ENCODE results near the gene TEX2.

TEX2 gene

DNA sequence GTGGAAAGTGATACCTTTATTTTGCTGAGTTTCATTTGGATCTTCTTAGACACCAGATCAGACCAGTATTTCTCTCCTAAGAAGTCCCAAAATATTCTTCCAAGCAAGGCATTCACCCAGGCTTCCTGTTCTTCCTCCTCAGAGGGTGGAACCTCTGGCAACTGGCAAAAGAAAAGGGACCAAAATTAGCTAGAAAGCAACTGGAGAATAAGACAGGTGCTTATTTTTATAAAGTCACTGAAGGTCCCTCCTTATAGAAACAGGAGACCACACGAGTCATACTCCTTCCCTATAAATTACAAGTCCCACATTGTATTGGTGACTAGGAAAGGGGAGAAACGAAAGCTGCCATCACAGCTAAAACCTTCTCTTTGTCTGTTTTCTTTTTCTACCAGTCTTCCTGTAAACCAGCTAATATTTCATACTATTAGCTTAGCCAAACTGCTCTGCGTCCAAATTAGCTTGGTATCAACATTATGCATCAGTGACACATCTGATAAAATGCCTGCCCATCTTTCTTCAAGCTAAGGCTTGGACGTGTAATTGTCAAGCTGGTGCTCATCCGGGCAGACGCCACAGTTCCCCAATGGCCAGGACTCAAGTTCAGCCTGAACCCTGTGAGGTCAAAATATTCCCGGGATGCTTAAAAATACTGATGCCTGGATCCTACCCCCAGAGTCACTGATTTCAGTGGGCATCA is 85.6 kb downstream of the TEX2 start:
- no peak for DNase-seq (ENCODE audit: low read depth)
- TF ChIP-seq, protein P1, sequence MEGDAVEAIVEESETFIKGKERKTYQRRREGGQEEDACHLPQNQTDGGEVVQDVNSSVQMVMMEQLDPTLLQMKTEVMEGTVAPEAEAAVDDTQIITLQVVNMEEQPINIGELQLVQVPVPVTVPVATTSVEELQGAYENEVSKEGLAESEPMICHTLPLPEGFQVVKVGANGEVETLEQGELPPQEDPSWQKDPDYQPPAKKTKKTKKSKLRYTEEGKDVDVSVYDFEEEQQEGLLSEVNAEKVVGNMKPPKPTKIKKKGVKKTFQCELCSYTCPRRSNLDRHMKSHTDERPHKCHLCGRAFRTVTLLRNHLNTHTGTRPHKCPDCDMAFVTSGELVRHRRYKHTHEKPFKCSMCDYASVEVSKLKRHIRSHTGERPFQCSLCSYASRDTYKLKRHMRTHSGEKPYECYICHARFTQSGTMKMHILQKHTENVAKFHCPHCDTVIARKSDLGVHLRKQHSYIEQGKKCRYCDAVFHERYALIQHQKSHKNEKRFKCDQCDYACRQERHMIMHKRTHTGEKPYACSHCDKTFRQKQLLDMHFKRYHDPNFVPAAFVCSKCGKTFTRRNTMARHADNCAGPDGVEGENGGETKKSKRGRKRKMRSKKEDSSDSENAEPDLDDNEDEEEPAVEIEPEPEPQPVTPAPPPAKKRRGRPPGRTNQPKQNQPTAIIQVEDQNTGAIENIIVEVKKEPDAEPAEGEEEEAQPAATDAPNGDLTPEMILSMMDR (conservative IDR thresholded peaks at IDR 0.05; ENCODE audit: control insufficient read depth, insufficient read depth, low read depth, low read length), result no peak
- no peak overlapping the region for H3K4me3 ChIP-seq (ENCODE audit: control insufficient read depth, low read depth, low read length)

DNA sequence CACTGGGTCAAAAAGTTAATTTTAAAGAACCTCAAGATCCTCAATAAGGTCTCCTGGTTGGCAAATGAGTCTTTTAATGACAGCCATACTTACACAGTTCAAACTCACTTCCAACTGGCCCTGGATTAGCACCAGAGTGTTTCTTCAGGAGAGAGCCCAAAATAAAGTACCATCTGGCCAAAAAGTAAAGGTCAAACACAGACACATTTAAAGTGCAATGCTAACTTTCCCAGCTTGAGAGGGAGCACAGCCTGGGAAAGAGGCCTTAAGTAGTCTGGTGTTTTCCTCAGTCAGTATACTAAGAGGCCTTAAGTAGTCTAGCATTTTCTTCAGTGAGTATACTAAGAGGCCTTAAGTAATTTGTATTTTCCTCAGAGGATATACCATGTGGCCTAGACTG is 86.5 kb downstream of the TEX2 start:
- H3K4me3 ChIP-seq (ENCODE audit: control insufficient read depth, low read depth, low read length), result no peak overlapping the region
- TF ChIP-seq, protein P1 (conservative IDR thresholded peaks at IDR 0.05; ENCODE audit: control insufficient read depth, insufficient read depth, low read depth, low read length), result no peak
- DNase-seq (ENCODE audit: low read depth), result no peak

DNA sequence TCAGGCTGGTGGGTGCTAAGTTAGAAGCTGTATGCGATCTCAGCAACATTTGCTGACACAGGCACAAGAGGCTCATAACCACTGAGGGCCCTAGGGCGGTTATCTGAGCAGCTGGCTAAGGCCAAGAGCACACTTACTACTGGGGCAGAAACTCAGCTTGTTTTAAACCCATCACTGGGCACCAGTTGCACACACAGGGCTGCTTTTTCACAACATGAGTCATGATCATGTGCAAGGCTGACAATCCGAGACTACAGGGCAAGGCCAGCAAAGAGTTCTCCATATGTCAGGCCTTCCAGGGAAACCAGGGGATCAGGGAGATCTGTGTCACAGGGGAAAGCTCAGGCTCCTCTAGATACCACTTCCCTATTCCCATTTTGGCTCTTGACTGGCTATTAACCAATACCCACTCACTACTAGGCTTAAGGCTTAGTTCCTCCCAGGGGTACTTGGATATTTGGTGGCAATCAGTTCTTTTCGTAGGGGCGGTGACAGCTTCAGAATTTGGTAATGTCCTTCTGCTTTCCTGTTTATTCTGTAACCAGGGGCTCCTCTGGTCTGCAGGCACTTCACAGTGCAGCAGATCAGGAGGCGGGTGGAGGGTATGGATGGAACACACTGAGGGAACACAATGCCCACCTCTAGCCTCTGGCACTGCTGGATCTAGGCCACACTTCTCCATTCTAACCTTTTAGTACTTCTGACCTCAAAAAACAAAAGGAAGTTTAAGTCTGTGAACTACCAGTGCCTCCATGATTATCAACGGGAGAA is 88.2 kb downstream of the TEX2 start:
- DNase-seq (ENCODE audit: low read depth), result peak; percentile 86
- H3K4me3 ChIP-seq (ENCODE audit: control insufficient read depth, low read depth, low read length), result no peak overlapping the region
- TF ChIP-seq, protein P1 (conservative IDR thresholded peaks at IDR 0.05; ENCODE audit: control insufficient read depth, insufficient read depth, low read depth, low read length), result no peak

DNA sequence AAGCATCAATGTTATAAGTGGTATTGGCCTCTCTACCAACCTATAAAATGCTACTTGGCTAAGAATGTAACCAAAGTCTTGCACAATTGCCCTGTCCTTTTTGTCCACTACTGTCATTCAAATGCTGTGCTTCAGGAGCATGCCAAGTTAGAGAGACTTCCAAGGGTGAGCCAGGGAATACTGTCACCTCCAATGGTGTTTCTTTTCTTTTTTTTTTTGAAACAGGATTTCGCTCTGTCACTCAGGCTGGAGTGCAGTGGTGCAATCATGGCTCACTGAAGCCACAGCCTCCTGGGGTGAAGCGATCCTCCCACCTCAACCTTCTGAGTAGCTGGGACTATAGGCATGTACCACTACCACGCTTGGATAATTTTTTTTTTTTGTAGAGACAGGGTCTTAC is 89.4 kb downstream of the TEX2 start:
- TF ChIP-seq, protein P1 (conservative IDR thresholded peaks at IDR 0.05; ENCODE audit: control insufficient read depth, insufficient read depth, low read depth, low read length), result no peak
- no peak for DNase-seq (ENCODE audit: low read depth)

DNA sequence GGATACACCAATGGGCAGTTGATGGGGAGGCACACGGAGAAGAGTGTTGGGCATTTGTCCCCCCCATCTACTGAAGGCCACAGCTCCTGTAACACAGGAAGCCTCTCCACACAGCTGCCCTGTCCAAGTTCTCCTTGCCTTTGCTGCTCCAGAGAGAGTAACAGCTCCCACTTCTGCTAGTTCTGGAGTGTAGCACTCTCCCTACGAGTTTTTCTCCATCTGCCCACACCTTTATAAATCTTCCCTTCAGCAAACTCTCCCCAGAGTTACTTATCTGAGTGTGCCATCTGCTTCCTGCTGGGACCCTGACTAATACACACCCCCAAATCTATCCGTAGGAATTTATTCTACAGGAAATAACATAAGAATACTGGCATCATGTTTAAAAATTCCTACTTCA is 90.5 kb downstream of the TEX2 start:
- TF ChIP-seq, protein P1 (conservative IDR thresholded peaks at IDR 0.05; ENCODE audit: control insufficient read depth, insufficient read depth, low read depth, low read length), result no peak
- no peak for DNase-seq (ENCODE audit: low read depth)
- no peak overlapping the region for H3K4me3 ChIP-seq (ENCODE audit: control insufficient read depth, low read depth, low read length)

More for the DNA sequence above, 89.4 kb downstream of the TEX2 start:
- H3K4me3 ChIP-seq (ENCODE audit: control insufficient read depth, low read depth, low read length), result no peak overlapping the region

DNA sequence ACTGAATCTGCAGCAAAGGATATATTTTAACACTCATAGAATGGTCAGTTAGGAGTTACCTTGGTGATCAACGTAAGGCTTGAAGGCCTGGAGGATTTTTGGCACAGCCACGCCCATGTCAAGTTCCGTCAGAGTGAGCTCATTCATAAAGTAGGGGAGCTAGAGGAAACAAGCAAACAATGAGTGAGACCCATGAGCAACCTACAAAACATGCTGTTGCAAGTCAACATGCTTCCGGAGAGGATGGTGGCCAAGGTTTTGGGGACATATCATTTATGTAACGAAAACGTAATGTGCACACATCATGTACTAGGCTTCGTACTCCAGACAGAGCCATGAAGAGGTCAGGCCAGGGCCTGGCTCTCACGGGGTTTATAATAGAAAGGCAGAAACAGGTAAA is 92.0 kb downstream of the TEX2 start:
- no peak for DNase-seq (ENCODE audit: low read depth)
- TF ChIP-seq, protein P1 (conservative IDR thresholded peaks at IDR 0.05; ENCODE audit: control insufficient read depth, insufficient read depth, low read depth, low read length), result no peak
- no peak overlapping the region for H3K4me3 ChIP-seq (ENCODE audit: control insufficient read depth, low read depth, low read length)

All from fibroblast of mammary gland (primary cell).